Stimulated activated CD8-positive, alpha-beta memory T cell treated with anti-CD3 and anti-CD28 coated beads, Interleukin-7, amount 100 ng/mL, for 48 hours (primary cell): Measurements from ENCODE around the gene TTC33.

ENCODE experiments used
- DNase-seq, 2 donors: peaks; one replicate each; pipeline ENCODE4 v3.0.0-alpha.2; 2020; ENCODE audit warnings: low read depth in 1 of 2; ENCODE audit errors: extremely low read depth in 1 of 2

TTC33 gene

DNA sequence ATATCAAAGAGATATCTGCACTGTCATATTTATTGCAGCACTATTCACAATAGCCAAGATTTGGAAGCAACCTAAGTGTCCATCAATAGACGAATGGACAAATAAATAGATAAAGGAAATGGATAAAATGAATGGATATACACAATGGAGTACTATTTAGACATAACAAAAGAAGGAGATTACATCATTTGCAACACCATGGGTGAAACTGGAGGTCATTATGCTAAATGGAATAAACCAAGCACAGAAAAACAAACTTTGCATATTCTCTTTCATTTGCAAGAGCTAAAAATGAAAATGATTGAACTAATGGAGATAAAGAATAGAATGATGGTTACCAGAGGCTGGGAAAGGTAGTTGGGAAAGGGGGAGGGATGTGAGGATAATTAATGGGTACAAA, 231.1 kb downstream of the TTC33 start:
- no peak for DNase-seq

DNA sequence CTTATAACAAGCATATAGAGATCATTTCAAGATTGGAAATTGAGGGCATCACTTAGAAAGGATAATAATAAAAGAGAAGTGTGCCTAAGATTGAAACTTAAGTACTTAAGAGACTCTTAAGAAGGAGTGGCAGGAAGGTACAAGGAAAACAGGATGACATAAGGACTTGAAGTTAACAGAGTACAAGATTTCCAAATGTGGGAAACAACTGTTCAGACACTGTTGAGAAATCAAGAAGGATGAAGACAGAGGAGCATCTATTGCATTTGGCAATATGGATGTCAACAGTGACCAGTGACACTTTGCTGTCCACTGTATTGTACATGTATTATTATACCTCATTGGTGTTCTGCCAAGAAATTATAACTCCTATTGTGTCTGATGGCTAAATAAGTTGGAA, 233.8 kb downstream of the TTC33 start:
- no peak for DNase-seq

DNA sequence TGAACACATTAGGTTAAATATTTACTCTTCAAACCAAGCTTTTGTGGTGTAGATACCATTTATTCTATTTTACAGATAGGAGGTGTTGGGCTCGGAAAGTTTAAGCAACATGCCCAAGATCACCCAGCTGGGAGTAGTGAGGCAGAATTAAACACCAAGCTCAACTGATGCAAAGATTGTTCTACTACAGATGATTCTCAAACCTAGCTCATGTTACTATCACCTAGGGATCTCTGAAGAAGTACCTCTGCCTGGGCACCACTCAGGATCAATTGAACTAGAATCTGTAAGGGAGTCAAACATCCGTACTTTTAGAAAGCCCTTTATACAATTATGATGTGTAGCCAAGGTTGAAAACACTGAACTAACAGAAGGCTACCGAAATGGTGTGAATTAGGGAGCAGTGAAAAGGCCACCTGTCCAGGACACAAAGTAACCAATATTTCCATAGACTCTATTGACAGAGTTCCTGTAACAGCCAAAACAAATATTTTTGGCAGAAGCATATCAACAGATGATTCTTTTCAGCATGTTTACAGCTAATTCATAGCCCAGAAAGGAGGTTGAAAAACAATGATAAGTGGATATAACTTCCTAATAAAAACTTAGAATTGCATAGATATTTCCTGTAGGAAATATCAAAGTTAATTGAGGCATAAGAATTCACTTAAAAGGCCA, 234.5 kb downstream of the TTC33 start:
- DNase-seq: no peak

GRCh38 chr5:40518485-40518917, 237.3 kb downstream of the TTC33 start:
- peak in 1 of 2 donors; percentile 23 for DNase-seq

DNA sequence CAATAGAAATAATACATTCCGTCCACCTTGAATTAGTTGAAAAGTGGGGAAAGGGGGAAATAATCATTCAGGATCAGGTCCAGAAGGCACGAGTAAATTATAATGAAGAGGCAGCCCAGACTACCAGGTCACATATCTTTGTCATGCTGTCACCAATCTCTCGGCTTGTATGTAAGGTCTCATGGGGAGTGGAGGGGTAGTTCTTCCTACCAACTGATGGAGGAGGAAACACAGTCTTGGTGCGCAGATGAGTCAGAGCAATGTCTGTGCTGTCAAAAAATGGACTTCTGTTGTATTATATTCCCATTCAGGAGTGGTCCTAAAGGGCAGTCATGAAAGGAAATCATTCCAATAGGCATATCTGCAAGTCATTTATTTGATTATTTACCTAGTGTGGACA, 240.3 kb downstream of the TTC33 start:
- DNase-seq: no peak

DNA sequence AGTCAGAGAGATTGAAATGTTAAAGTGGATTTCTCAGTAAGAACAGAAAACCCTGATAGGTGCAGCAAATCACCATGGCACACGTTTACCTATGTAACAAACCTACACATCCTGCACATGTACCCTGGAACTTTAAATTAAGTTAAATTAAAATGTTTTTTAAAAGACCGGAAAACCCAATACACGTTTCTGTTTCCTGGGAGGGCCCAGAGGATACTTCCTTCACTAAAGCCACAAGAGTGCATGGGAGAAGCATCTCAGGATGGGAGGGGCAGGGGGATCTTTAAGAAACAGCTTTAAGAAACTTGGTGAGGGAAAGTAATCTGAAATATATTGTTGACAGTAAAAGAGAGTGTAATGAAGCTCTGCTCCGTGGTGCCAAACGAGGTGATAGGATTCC, 240.8 kb downstream of the TTC33 start:
- DNase-seq: no peak

DNA sequence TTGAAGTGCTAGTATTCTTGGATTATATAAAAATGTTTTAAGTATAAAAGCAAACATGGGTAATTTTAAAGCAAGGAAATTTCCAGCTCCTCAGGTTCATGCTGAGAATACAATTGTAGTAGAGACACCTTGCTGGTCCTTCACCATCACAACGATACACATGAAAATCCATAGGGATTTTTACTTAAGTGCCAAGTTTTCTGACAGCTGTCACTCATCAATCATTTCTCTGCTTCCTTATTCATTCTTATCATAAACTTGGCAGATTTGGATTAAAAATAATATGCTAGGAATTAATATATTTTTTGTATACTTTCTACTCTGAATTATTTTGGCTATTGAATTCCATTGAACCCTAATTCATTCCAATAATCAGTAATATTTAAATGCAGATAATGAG, 244.0 kb downstream of the TTC33 start:
- DNase-seq: no peak

- DNase-seq: no peak
These were observed 248.7 kb downstream of the TTC33 start for GRCh38 chr5:40507095-40507494.

DNA sequence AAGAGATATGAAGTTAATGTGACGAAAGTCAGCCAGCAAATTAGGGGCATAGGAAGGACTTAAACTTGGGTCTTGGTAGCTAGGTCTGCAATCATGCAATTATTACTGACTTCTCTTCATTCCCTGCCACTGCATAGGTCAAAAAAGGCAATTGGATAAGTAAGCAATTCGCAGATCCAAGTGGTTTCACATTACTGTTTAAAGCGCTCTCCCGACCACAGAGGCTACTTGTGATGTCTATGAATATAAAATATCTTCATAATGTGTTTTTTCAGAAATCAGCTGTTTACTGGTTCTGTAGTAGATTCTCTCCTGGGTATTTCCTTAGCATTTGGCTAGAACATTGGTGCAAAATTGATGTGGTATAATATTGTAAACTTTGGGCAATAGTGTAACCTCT, 250.7 kb downstream of the TTC33 start:
- DNase-seq: no peak

GRCh38 chr5:40503439-40503838, 252.3 kb downstream of the TTC33 start:
- DNase-seq: no peak

DNA sequence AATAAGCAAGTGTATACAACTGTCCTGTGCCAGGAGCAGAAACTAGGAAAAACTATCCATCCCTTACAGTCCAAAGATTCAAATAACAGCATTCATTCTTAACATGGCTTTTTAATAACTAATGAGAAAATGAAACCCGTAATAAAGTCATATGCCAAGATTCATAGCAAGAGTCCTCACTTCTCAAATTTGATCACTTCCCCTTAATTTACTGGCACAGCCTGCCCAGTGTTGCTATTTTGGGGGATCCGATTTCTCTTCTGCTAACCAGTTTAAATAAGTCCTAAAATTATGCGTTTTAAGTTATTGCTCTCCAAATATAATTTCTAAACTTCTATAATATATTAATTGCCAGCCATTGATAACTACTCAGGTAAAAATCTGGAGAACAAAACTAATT, 253.0 kb downstream of the TTC33 start:
- no peak for DNase-seq

DNA sequence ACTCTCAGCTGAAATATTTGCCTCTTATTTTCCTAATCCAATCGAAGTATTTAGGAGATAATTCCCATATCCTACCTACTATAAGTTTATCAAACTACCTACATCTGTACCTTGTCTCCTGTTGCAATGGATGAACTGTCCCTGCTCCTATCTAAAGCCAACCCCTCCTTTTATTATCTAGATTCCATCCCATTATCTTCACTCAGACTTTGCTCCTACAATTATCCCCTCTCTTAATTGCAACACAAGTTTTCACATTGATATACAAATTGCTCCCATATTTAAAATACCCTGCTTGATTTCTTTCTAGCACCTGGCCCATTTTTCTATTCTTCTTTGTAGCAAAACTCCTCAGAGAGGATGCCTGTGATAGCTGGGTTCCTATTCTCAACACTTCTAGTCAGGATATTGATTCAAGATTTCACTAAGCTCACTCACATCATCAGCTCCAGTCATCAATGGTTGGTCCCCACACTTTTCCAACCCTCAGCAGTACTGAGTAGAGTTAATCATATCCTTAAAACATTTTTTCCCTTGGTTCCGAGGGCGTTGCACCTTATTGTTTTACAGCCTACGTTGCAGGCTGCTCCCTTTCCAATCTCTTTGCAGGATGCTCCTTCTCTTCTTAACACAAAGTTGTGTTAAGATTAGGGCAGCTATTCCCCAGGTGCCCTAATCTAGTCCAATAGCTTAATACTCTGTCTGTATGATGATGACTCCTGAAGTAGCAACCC, 253.9 kb downstream of the TTC33 start:
- no peak for DNase-seq

- no peak for DNase-seq
These were observed 256.1 kb downstream of the TTC33 start for GRCh38 chr5:40499518-40500273.

DNA sequence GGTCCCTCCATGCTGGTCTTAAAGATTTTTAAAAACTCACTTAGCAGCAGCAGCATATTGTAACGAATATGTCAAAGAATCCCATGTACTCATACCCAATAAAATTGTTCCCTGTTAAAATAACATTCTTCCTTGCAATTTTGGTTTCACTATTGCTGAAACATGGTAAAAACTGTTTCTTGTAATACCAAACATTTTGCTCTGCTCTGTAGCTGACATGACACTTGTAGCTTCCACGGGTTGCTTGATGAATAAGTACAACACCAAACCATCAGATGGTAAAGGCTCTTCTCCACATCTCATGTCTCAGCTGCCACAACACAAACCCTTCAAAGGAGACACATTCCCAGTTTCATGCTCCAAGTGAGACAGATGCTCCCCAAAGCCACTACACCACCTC, 256.8 kb downstream of the TTC33 start:
- DNase-seq: no peak

- no peak for DNase-seq
These were observed 258.2 kb downstream of the TTC33 start for GRCh38 chr5:40497573-40497972.

- no peak for DNase-seq
These were observed 260.5 kb downstream of the TTC33 start for GRCh38 chr5:40495237-40495635.

DNA sequence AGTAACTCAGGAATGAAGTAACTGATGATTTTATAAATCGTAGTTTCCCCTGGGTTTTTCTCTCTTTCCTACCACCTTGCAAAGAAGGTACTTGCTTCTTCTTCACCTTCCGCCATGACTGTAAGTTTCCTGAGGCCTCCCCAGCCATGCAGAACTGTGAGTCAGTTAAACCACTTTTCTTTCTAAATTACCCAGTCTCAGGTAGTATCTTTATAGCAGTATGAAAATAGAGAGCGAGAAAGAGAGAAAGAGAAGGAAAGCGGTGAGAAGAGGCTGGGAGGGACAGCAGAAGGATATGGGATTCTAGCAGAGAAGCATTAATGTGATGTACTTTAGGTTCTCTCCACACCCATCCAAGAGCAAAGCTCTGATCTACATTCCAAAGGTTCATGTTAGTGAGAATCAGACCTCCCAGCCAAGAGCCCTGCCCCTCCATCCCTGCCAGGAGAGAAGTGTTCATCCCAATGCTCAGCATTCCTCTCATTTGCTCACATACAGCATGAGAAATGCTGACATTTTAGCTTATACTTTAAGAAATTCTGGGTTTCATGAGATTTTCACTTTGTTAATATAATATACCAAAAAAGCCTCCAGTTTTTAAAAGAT, 261.0 kb downstream of the TTC33 start:
- no peak for DNase-seq

- DNase-seq: no peak
These were observed 263.7 kb downstream of the TTC33 start for GRCh38 chr5:40492056-40492455.

DNA sequence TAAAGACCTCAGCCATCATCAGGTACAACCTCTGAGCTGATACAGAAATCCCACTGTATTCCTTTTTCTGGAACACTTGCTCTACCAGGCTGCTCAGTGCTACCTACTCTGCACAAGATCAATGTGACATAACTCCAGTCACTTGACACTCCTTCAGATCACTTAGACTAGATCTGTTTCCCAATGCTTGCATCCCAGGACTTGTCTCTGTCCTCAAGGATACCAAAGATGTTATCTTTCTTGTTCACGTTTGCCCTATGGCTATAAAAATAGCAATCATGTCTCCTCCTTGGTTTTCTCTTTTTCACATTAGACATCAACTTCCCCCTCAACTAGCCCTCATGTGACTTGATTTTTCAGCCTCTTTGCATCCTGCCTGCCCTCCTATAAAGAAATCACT, 264.1 kb downstream of the TTC33 start:
- no peak for DNase-seq

DNA sequence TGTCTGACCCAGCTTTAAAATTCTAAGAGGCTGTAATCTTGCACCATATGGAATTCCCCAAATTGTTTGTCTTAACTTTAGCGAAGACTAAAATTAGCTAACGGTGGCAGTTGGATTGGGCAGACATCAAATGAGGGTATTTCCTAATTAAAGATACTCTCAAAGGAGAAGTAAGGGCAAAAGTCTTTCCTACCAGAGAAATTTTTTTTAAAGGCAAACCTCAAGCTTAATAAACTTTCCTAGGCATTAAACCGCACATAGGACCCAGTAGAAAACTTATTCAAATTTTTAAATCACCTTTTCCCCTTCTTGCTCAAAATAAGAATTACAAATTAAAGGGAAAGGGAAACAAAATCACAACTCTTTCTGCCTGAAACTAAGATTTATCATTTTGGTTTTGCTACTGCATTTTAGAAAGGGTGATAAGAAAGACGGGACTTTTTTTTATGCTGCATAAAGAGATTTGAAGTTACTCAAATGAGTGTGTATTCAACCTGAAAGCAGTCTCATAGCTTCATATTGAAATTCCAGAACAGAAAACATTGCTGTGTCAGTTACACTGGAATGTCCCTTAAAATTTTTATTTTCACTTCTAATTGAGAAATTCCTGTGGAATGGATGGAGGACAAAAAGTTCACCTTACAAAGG, 265.2 kb downstream of the TTC33 start:
- DNase-seq: no peak

DNA sequence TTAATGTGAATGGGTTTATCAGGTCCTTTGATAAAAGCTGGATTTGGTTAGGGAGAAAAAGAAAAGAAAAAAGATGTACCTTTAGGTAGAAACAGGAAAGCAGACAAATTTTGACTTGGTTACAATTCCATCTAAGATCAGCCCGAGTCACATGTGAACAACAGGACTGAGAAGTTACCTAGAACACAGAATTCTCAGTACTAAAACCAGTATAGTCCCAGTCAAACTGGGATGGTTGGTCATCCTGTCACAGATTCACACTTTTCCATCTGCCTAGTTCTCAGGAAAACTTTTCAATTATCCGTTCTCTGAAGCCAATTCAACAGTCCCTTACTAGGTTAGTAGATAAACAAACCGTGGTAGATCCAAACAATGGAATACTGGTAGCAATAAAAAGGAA, 266.3 kb downstream of the TTC33 start:
- no peak for DNase-seq
